Keratinocyte (primary cell): ENCODE measurements around the gene PLEKHA1. TPM values are rescaled to one million over a fixed set of nuclear protein-coding genes. Genes with fewer than 3 reads are reported as not detected.

Experiments
- DNase-seq: peaks from one replicate; pipeline ENCODE4 v3.0.0-alpha.2; 2011; ENCODE audit warnings: low read depth, missing footprints, low spot score
- FAIRE-seq: peaks from 2 replicates; lab custom pipeline; 2011; peaks lifted over from hg19 to GRCh38; lab: Jason Lieb, UNC
- H2AFZ ChIP-seq: 2 replicates; pipeline ENCODE4 v1.6.0; 2012; ENCODE audit warnings: low read length, control low read depth, inconsistent platforms; ENCODE audit not compliant: control insufficient read depth
- H3K27ac ChIP-seq: 2 replicates; pipeline ENCODE4 v1.5.1; 2011; ENCODE audit warnings: low read length; ENCODE audit not compliant: control insufficient read depth, insufficient read depth
- H3K27me3 ChIP-seq: 3 replicates; pipeline ENCODE4 v1.6.0; 2011; ENCODE audit warnings: low read length; ENCODE audit not compliant: control insufficient read depth, insufficient read depth; ENCODE audit errors: extremely low read depth
- H3K36me3 ChIP-seq, 2 experiments: 2 replicates in 1 of 2; 3 replicates in 1 of 2; pipeline ENCODE4 v1.5.1; 2011; ENCODE audit warnings: low read length in 2 of 2, mild to moderate bottlenecking in 1 of 2; ENCODE audit not compliant: control insufficient read depth in 2 of 2, insufficient read depth in 2 of 2; ENCODE audit errors: extremely low read depth in 1 of 2
- H3K4me1 ChIP-seq: 3 replicates; pipeline ENCODE4 v1.5.1; 2011; ENCODE audit warnings: low read length; ENCODE audit not compliant: control insufficient read depth, insufficient read depth; ENCODE audit errors: extremely low read depth
- H3K4me2 ChIP-seq: 3 replicates; pipeline ENCODE4 v1.6.0; 2011; ENCODE audit warnings: low read depth, low read length; ENCODE audit not compliant: control insufficient read depth, insufficient read depth; ENCODE audit errors: extremely low read depth
- H3K4me3 ChIP-seq, 3 experiments: fragments of 200-600 bp in 1 of 3; sonication (generic) in 1 of 3; 2 replicates in 2 of 3; 3 replicates in 1 of 3; pipeline ENCODE4 v1.5.1; 2011 to 2016; ENCODE audit warnings: low read length in 3 of 3, mild to moderate bottlenecking in 3 of 3, control low read depth in 2 of 3, inconsistent platforms in 1 of 3, low read depth in 1 of 3, mixed read lengths in 1 of 3, mixed run types in 1 of 3, moderate library complexity in 1 of 3; ENCODE audit not compliant: control insufficient read depth in 2 of 3, insufficient read depth in 2 of 3; ENCODE audit errors: extremely low read depth in 1 of 3
- H3K79me2 ChIP-seq: 2 replicates; pipeline ENCODE4 v1.6.0; 2012; ENCODE audit warnings: low read length; ENCODE audit not compliant: control insufficient read depth, insufficient read depth
- H3K9ac ChIP-seq: 3 replicates; pipeline ENCODE4 v1.6.0; 2011; ENCODE audit warnings: low read length; ENCODE audit not compliant: control insufficient read depth, insufficient read depth; ENCODE audit errors: extremely low read depth
- H3K9me1 ChIP-seq: 3 replicates; pipeline ENCODE4 v1.6.0; 2011; ENCODE audit warnings: low read length; ENCODE audit not compliant: control insufficient read depth, insufficient read depth; ENCODE audit errors: extremely low read depth
- H3K9me3 ChIP-seq: 2 replicates; pipeline ENCODE4 v1.5.1; 2012; ENCODE audit warnings: low read depth, low read length; ENCODE audit not compliant: control insufficient read depth
- H4K20me1 ChIP-seq: 3 replicates; pipeline ENCODE4 v1.6.0; 2011; ENCODE audit warnings: low read length; ENCODE audit not compliant: control insufficient read depth, insufficient read depth; ENCODE audit errors: extremely low read depth
- CTCF ChIP-seq, 3 experiments: IDR thresholded peaks in 1 of 3; conservative IDR thresholded peaks in 1 of 3; optimal IDR thresholded peaks in 1 of 3; 2 replicates in 2 of 3; 3 replicates in 1 of 3; pipeline versions ENCODE3 to v1.5.1; 2011; ENCODE audit warnings: low read length in 3 of 3, mild to moderate bottlenecking in 3 of 3, moderate library complexity in 2 of 3, control low read depth in 1 of 3, inconsistent platforms in 1 of 3; ENCODE audit not compliant: insufficient read depth in 2 of 3; ENCODE audit errors: extremely low read depth in 1 of 3
- EZH2 ChIP-seq: IDR thresholded peaks from one replicate; pipeline ENCODE4 v1.6.1; 2012; ENCODE audit warnings: inconsistent platforms, mild to moderate bottlenecking, low read length, moderate library complexity
- dilution Hi-C: fragments of 300-500 bp; cut with MboI; formaldehyde crosslinking; loops from one replicate; pipeline ENCODE4 v1.7.0; 2020; ENCODE audit warnings: low sequenced_read_pairs; ENCODE audit not compliant: extremely low pct_ligation_motif_present
- polyA plus RNA-seq, 5 experiments: library from polyadenylated mRNA; depleted of rRNA in 3 of 5; stranded (reverse) in 3 of 5; stranded (forward) in 1 of 5; unstranded in 1 of 5; fragments of >200 nt; gene quantifications; 1 replicate in 1 of 5; 2 replicates in 3 of 5; 3 replicates in 1 of 5; pipeline versions ENCODE4 v1.2.1 to v1.2.3, GENCODE V29; 2011 to 2012; ENCODE audit warnings: missing spikeins in 2 of 5, low read depth in 1 of 5, low replicate concordance in 1 of 5

PLEKHA1 gene
- polyA plus RNA-seq, 1 donor (not counting 4 experiments of a cell fraction or from before 2014, with no cell fraction given) = 66.7 TPM

GRCh38 chr10:122376364-122376961 lies 2.0 kb downstream of the PLEKHA1 start:
- DNase-seq = no peak
- no peaks in the 10 kb centered on the region for H3K9me1 ChIP-seq
- dilution Hi-C loops = no loop called here
- no peaks in the 10 kb centered on the region for H3K9me3 ChIP-seq
- H3K79me2 ChIP-seq = peaks cover 58% of the 10 kb centered on the region
- peak overlapping the region; percentile 78 to 95 (median 91) for H3K4me3 ChIP-seq
- H3K27ac ChIP-seq = peak overlapping the region; percentile 95
- H2AFZ ChIP-seq = peak overlapping the region; percentile 51
- H3K4me2 ChIP-seq = peak overlapping the region; percentile 94
- FAIRE-seq = peak; percentile 60
- TF ChIP-seq EZH2 (no peak), CTCF (optimal IDR thresholded peaks at IDR 0.05 in 1 of 3, IDR thresholded peaks at IDR 0.05 in 1 of 3, conservative IDR thresholded peaks at IDR 0.05 in 1 of 3; ENCODE audit: extremely low read depth in 1 of 3, insufficient read depth in 2 of 3, low read length in 3 of 3) (no peak)
- H3K27me3 ChIP-seq = no peaks in the 10 kb centered on the region
- peak overlapping the region; percentile 95 for H3K9ac ChIP-seq
- H4K20me1 ChIP-seq = no peaks in the 10 kb centered on the region
- peaks cover 2 to 5% of the 10 kb centered on the region in 2 experiments for H3K36me3 ChIP-seq
- peaks cover 21% of the 10 kb centered on the region for H3K4me1 ChIP-seq

GRCh38 chr10:122379041-122379440 lies 4.5 kb downstream of the PLEKHA1 start:
- Histone ChIP-seq H3K9ac (no peak overlapping the region), H3K79me2 (peaks cover 78% of the 10 kb centered on the region), H3K27ac (no peak overlapping the region), H3K4me3 (no peak overlapping the region), H4K20me1 (no peaks in the 10 kb centered on the region), H3K27me3 (no peaks in the 10 kb centered on the region), H3K36me3 (peaks cover 2 to 6% of the 10 kb centered on the region in 2 experiments), H3K4me2 (no peak overlapping the region), H3K9me1 (no peaks in the 10 kb centered on the region), H3K9me3 (no peaks in the 10 kb centered on the region), H3K4me1 (peaks cover 9% of the 10 kb centered on the region), H2AFZ (no peak overlapping the region)
- TF ChIP-seq CTCF (optimal IDR thresholded peaks at IDR 0.05 in 1 of 3, IDR thresholded peaks at IDR 0.05 in 1 of 3, conservative IDR thresholded peaks at IDR 0.05 in 1 of 3; ENCODE audit: extremely low read depth in 1 of 3, insufficient read depth in 2 of 3, low read length in 3 of 3) (no peak), EZH2 (no peak)
- dilution Hi-C loops = no loop called here
- no peak for FAIRE-seq
- no peak for DNase-seq
